Natural killer cell (primary cell): ENCODE measurements around the gene EXOC6B. TPM values are rescaled to one million over a fixed set of nuclear protein-coding genes. Genes with fewer than 3 reads are reported as not detected.

Experiments
- ATAC-seq, 3 donors: fragments of 150-1000 bp in 2 of 3; fragments of 200-7000 bp in 1 of 3; cut with Tn5 transposase; 1 replicate in 1 of 3; 2 replicates in 2 of 3; pipeline ENCODE4 v1.10.0; 2021; ENCODE audit warnings: mild to moderate bottlenecking in 2 of 3, moderate library complexity in 2 of 3
- DNase-seq, 2 donors: peaks; one replicate each; pipeline versions ENCODE4 v3.0.0 to v3.0.0-alpha.2; 2013 to 2021; ENCODE audit warnings: mixed read lengths in 1 of 2
- H3K27ac ChIP-seq: one replicate; pipeline ENCODE4 v1.5.1; 2013; ENCODE audit warnings: mild to moderate bottlenecking, low read length
- H3K27me3 ChIP-seq: one replicate; pipeline ENCODE4 v1.6.1; 2013; ENCODE audit warnings: low read length; ENCODE audit not compliant: control insufficient read depth, insufficient read depth
- H3K36me3 ChIP-seq: one replicate; pipeline ENCODE4 v1.6.1; 2013; ENCODE audit warnings: low read length; ENCODE audit not compliant: control insufficient read depth, insufficient read depth
- H3K4me1 ChIP-seq: one replicate; pipeline ENCODE4 v1.6.1; 2013; ENCODE audit warnings: low read length; ENCODE audit not compliant: control insufficient read depth, insufficient read depth
- H3K4me3 ChIP-seq: one replicate; pipeline ENCODE4 v1.5.1; 2013; ENCODE audit warnings: low read length
- H3K9me3 ChIP-seq: one replicate; pipeline ENCODE4 v1.6.1; 2013; ENCODE audit warnings: low read length; ENCODE audit not compliant: control insufficient read depth, insufficient read depth
- H3K27ac Mint-ChIP-seq, 2 donors: one replicate each; pipeline ENCODE4 v1.8.0; 2022; ENCODE audit warnings: mild to moderate bottlenecking in 2 of 2, mixed read lengths in 2 of 2, moderate library complexity in 1 of 2
- H3K27me3 Mint-ChIP-seq, 2 donors: one replicate each; pipeline ENCODE4 v1.8.0; 2022; ENCODE audit warnings: low read depth in 2 of 2, mixed read lengths in 2 of 2
- H3K36me3 Mint-ChIP-seq: one replicate; pipeline ENCODE4 v1.8.0; 2022; ENCODE audit warnings: mixed read lengths
- H3K4me1 Mint-ChIP-seq, 2 donors: one replicate each; pipeline ENCODE4 v1.8.0; 2022; ENCODE audit warnings: mixed read lengths in 2 of 2
- H3K4me3 Mint-ChIP-seq: one replicate; pipeline ENCODE4 v1.8.0; 2022; ENCODE audit warnings: mild to moderate bottlenecking, moderate library complexity, mixed read lengths
- H3K9me3 Mint-ChIP-seq, 2 donors: one replicate each; pipeline ENCODE4 v1.8.0; 2022; ENCODE audit warnings: mixed read lengths in 2 of 2
- CTCF ChIP-seq: fragments of 200-600 bp; IDR thresholded peaks from one replicate; pipeline ENCODE4 v1.8.0; 2022; ENCODE audit warnings: antibody characterized with exemption
- WGBS: methylation state at CpG from one replicate; pipeline ENCODE4 v1.1.7; 2013; ENCODE audit warnings: missing lambda C conversion rate; ENCODE audit not compliant: insufficient coverage; 5-methylcytosine and 5-hydroxymethylcytosine counted together
- intact Hi-C: fragments of 100-400 bp; cut with micrococcal nuclease; formaldehyde crosslinking; loops from one replicate; pipeline ENCODE4 v1.14.2; 2022
- total RNA-seq, 4 donors: library from RNA; stranded (reverse); fragments of 120-200 nt in 1 of 4; gene quantifications; one replicate each; pipeline versions ENCODE4 v1.2.3 to v1.2.4, GENCODE V29; 2013 to 2022

The EXOC6B gene
- total RNA-seq, 3 donors from 2014 or later (not counting 1 experiment from before 2014, with no cell fraction given): 16.6 to 17.2 (median 17.1) TPM

GRCh38 chr2:72349016-72349415 lies 476.8 kb downstream of the EXOC6B start:
- H3K27ac ChIP-seq: no peak overlapping the region
- Mint-ChIP-seq H3K36me3 (no peaks in the 10 kb centered on the region), H3K4me3 (no peak overlapping the region), H3K4me1 (no peaks in the 10 kb centered on the region), H3K27me3 (no peaks in the 10 kb centered on the region), H3K27ac (no peak overlapping the region), H3K9me3 (peaks cover 4 to 8% of the 10 kb centered on the region in 2 donors)
- H3K4me3 ChIP-seq: no peak overlapping the region
- H3K27me3 ChIP-seq: no peaks in the 10 kb centered on the region
- H3K36me3 ChIP-seq: no peaks in the 10 kb centered on the region
- H3K4me1 ChIP-seq: no peaks in the 10 kb centered on the region
- H3K9me3 ChIP-seq: no peaks in the 10 kb centered on the region
- TF ChIP-seq CTCF: no peak
- intact Hi-C loops: no loop called here
- DNase-seq (no peak), ATAC-seq (no peak)
- 82% methylated on average over 3 of the region's 3 CpGs for WGBS

GRCh38 chr2:72347081-72347480 lies 478.8 kb downstream of the EXOC6B start:
- DNase-seq (no peak), ATAC-seq (no peak)
- peaks cover 4 to 7% of the 10 kb centered on the region in 2 donors for H3K9me3 Mint-ChIP-seq
- no peak overlapping the region for H3K27ac Mint-ChIP-seq
- H3K4me3 Mint-ChIP-seq: no peak overlapping the region
- no CpG with 5 or more reads among the region's 1 CpG for WGBS
- H3K27me3 Mint-ChIP-seq: no peaks in the 10 kb centered on the region
- Histone ChIP-seq H3K9me3 (no peaks in the 10 kb centered on the region), H3K27ac (no peak overlapping the region), H3K36me3 (no peaks in the 10 kb centered on the region), H3K27me3 (no peaks in the 10 kb centered on the region), H3K4me3 (no peak overlapping the region), H3K4me1 (no peaks in the 10 kb centered on the region)
- TF ChIP-seq CTCF: no peak
- no peaks in the 10 kb centered on the region for H3K36me3 Mint-ChIP-seq
- H3K4me1 Mint-ChIP-seq: no peaks in the 10 kb centered on the region
- intact Hi-C loops: no loop called here

GRCh38 chr2:72341639-72342038 lies 484.2 kb downstream of the EXOC6B start:
- peaks cover 6 to 7% of the 10 kb centered on the region in 2 donors for H3K9me3 Mint-ChIP-seq
- no peak overlapping the region for H3K4me3 ChIP-seq
- no peaks in the 10 kb centered on the region for H3K4me1 ChIP-seq
- H3K27me3 Mint-ChIP-seq: no peaks in the 10 kb centered on the region
- H3K4me3 Mint-ChIP-seq: no peak overlapping the region
- no peaks in the 10 kb centered on the region for H3K4me1 Mint-ChIP-seq
- 100% methylated on average over 1 of the region's 1 CpG for WGBS
- H3K9me3 ChIP-seq: no peaks in the 10 kb centered on the region
- no peaks in the 10 kb centered on the region for H3K36me3 Mint-ChIP-seq
- no peaks in the 10 kb centered on the region for H3K36me3 ChIP-seq
- H3K27ac Mint-ChIP-seq: no peak overlapping the region
- intact Hi-C loops: no loop called here
- no peak overlapping the region for H3K27ac ChIP-seq
- TF ChIP-seq CTCF: no peak
- DNase-seq: no peak
- ATAC-seq: no peak
- H3K27me3 ChIP-seq: no peaks in the 10 kb centered on the region

- Mint-ChIP-seq H3K36me3 (no peaks in the 10 kb centered on the region), H3K9me3 (peaks cover 6 to 7% of the 10 kb centered on the region in 2 donors), H3K27ac (no peak overlapping the region), H3K4me1 (no peaks in the 10 kb centered on the region), H3K4me3 (no peak overlapping the region), H3K27me3 (no peaks in the 10 kb centered on the region)
- no peaks in the 10 kb centered on the region for H3K4me1 ChIP-seq
- no peaks in the 10 kb centered on the region for H3K27me3 ChIP-seq
- TF ChIP-seq CTCF: no peak
- H3K36me3 ChIP-seq: no peaks in the 10 kb centered on the region
- intact Hi-C loops: no loop called here
- no peak overlapping the region for H3K27ac ChIP-seq
- ATAC-seq (no peak), DNase-seq (no peak)
- H3K4me3 ChIP-seq: no peak overlapping the region
- WGBS: 87% methylated on average over 4 of the region's 4 CpGs
- H3K9me3 ChIP-seq: no peaks in the 10 kb centered on the region
Observed at GRCh38 chr2:72340665-72341064, 485.2 kb downstream of the EXOC6B start.
